ENCODE measurements around the gene CBFA2T3.

GRCh38 chr16:88979353-88980015, 2.5 kb upstream of the CBFA2T3 start:
- TF ChIP-seq CTCF (IDR thresholded peaks at IDR 0.05) (no peak), EZH2 (IDR thresholded peaks at IDR 0.05; ENCODE audit: borderline replicate concordance, insufficient read depth, low read depth, low read length, poor library complexity, severe bottlenecking) (no peak)

Data from B cell (primary cell).